DOHH2 (cell line): ENCODE data around the gene LY6G6F.

ENCODE experiments used
- H3F3A ChIP-seq: fragments of 200-600 bp; sonication (generic), shearing (Covaris generic); 2 replicates; pipeline ENCODE4 v1.6.0; 2016; ENCODE audit warnings: antibody characterized with exemption, mild to moderate bottlenecking; ENCODE audit not compliant: control insufficient read depth, insufficient read depth
- H3K27ac ChIP-seq: fragments of 200-600 bp; sonication (generic); 2 replicates; pipeline ENCODE4 v1.5.1; 2014; ENCODE audit warnings: low read depth, mild to moderate bottlenecking, low read length, moderate library complexity
- H3K27me3 ChIP-seq: fragments of 200-600 bp; sonication (generic); 2 replicates; pipeline ENCODE4 v1.6.1; 2014; ENCODE audit warnings: mild to moderate bottlenecking, low read length, mixed read lengths; ENCODE audit not compliant: control insufficient read depth
- H3K36me3 ChIP-seq: fragments of 200-600 bp; sonication (generic); 2 replicates; pipeline ENCODE4 v1.6.1; 2014; ENCODE audit warnings: mild to moderate bottlenecking, low read length, moderate library complexity, mixed read lengths; ENCODE audit not compliant: control insufficient read depth
- H3K4me1 ChIP-seq: fragments of 200-600 bp; sonication (generic); 2 replicates; pipeline ENCODE4 v1.6.1; 2014; ENCODE audit warnings: mild to moderate bottlenecking, low read length, mixed read lengths; ENCODE audit not compliant: control insufficient read depth
- H3K4me2 ChIP-seq: fragments of 200-600 bp; sonication (generic); 2 replicates; pipeline ENCODE4 v1.6.0; 2014; ENCODE audit warnings: mild to moderate bottlenecking, low read length, moderate library complexity
- H3K4me3 ChIP-seq: fragments of 200-600 bp; sonication (generic); 2 replicates; pipeline ENCODE4 v1.5.1; 2014; ENCODE audit warnings: mild to moderate bottlenecking, low read length, mixed read lengths
- H3K79me2 ChIP-seq: fragments of 200-600 bp; sonication (generic); 2 replicates; pipeline ENCODE4 v1.6.1; 2014; ENCODE audit warnings: mild to moderate bottlenecking, low read length, mixed read lengths; ENCODE audit not compliant: control insufficient read depth
- H3K9me2 ChIP-seq: fragments of 200-600 bp; sonication (generic); replicated peaks from 2 replicates; pipeline ENCODE4 v1.6.1; 2014; ENCODE audit warnings: mild to moderate bottlenecking, low read length, mixed read lengths; ENCODE audit not compliant: control insufficient read depth
- H3K9me3 ChIP-seq: fragments of 200-600 bp; sonication (generic); 2 replicates; pipeline ENCODE4 v1.6.1; 2014; ENCODE audit warnings: antibody characterized with exemption, low read length, mixed read lengths; ENCODE audit not compliant: control insufficient read depth, insufficient read depth
- H4K20me1 ChIP-seq: fragments of 200-600 bp; sonication (generic); 2 replicates; pipeline ENCODE4 v1.6.0; 2014; ENCODE audit warnings: low read depth, mild to moderate bottlenecking, antibody characterized with exemption, low read length, moderate library complexity; ENCODE audit not compliant: control insufficient read depth, insufficient read depth
- CTCF ChIP-seq: fragments of 200-600 bp; sonication (generic); IDR thresholded peaks from one replicate; pipeline ENCODE4 v1.5.1; 2014; ENCODE audit warnings: antibody characterized with exemption, mild to moderate bottlenecking, low read depth, low read length; ENCODE audit not compliant: poor library complexity, severe bottlenecking
- EZH2phosphoT487 ChIP-seq: fragments of 200-600 bp; sonication (generic); IDR thresholded peaks from 2 replicates; pipeline ENCODE4 v1.6.1; 2017; ENCODE audit warnings: borderline replicate concordance, mild to moderate bottlenecking, antibody characterized with exemption, low read length, moderate library complexity, mixed read lengths

LY6G6F gene

GRCh38 chr6:31728767-31729514 lies 22.3 kb downstream of the LY6G6F start, which contains the start of gene DDAH2:
TSS of gene DDAH2 (minus strand) at chr6:31729299. CDS start at chr6:31729161, 138 bp downstream.
- H3F3A ChIP-seq: peaks cover 29% of the 10 kb centered on the region
- TF ChIP-seq CTCF (peak; percentile 94), EZH2phosphoT487 (no peak)
- peaks cover 6% of the 10 kb centered on the region; the same call in 1 of the 2 replicates for H4K20me1 ChIP-seq
- no peaks in the 10 kb centered on the region for H3K9me2 ChIP-seq
- H3K27me3 ChIP-seq: no peaks in the 10 kb centered on the region
- peaks cover 9% of the 10 kb centered on the region for H3K79me2 ChIP-seq
- H3K27ac ChIP-seq: peak within 1 kb of the TSS; percentile 62
- H3K4me3 ChIP-seq: peak within 1 kb of the TSS; percentile 86
- peak within 1 kb of the TSS; percentile 90 for H3K4me2 ChIP-seq
- H3K4me1 ChIP-seq: peaks cover 45% of the 10 kb centered on the region
- no peaks in the 10 kb centered on the region for H3K9me3 ChIP-seq
- H3K36me3 ChIP-seq: peaks cover 59% of the 10 kb centered on the region

- H3K4me1 ChIP-seq: peaks cover 51% of the 10 kb centered on the region
- H3K36me3 ChIP-seq: peaks cover 65% of the 10 kb centered on the region
Measured at GRCh38 chr6:31729515-31729978, 22.9 kb downstream of the LY6G6F start.

GRCh38 chr6:31729979-31730630 lies 23.4 kb downstream of the LY6G6F start:
- Histone ChIP-seq H3K27me3 (no peaks in the 10 kb centered on the region), H4K20me1 (peaks cover 13% of the 10 kb centered on the region; the same call in 1 of the 2 replicates), H3F3A (peaks cover 33% of the 10 kb centered on the region), H3K9me3 (no peaks in the 10 kb centered on the region), H3K9me2 (no peaks in the 10 kb centered on the region), H3K4me1 (peaks cover 55% of the 10 kb centered on the region), H3K27ac (peak overlapping the region; percentile 35), H3K36me3 (peaks cover 70% of the 10 kb centered on the region), H3K79me2 (peaks cover 21% of the 10 kb centered on the region), H3K4me3 (peak overlapping the region; percentile 86), H3K4me2 (peak overlapping the region; percentile 90)
- TF ChIP-seq EZH2phosphoT487 (no peak), CTCF (peak; percentile 15)

More at GRCh38 chr6:31729515-31729978, 22.9 kb downstream of the LY6G6F start:
- peaks cover 15% of the 10 kb centered on the region for H3K79me2 ChIP-seq
- H3K9me2 ChIP-seq: no peaks in the 10 kb centered on the region
- H3K4me2 ChIP-seq: peak overlapping the region; percentile 90
- TF ChIP-seq CTCF (peak; percentile 12), EZH2phosphoT487 (no peak)
- peak overlapping the region; percentile 86 for H3K4me3 ChIP-seq
- H3K27ac ChIP-seq: peak overlapping the region; percentile 35
- H4K20me1 ChIP-seq: peaks cover 12% of the 10 kb centered on the region; the same call in 1 of the 2 replicates
- H3K27me3 ChIP-seq: no peaks in the 10 kb centered on the region
- H3F3A ChIP-seq: peaks cover 32% of the 10 kb centered on the region
- no peaks in the 10 kb centered on the region for H3K9me3 ChIP-seq
